Pulmonary artery endothelial cell (primary cell): ENCODE data around the gene LYVE1. TPM values are rescaled to one million over a fixed set of nuclear protein-coding genes. Genes with fewer than 3 reads are reported as not detected.

Experiments
- DNase-seq: peaks from one replicate; pipeline ENCODE4 v3.0.0-alpha.2; 2011; ENCODE audit warnings: low read depth, low spot score
- total RNA-seq: library from RNA; depleted of rRNA; stranded (reverse); fragments of >200 nt; gene quantifications from 2 replicates; pipeline ENCODE4 v1.2.3, GENCODE V29; 2014

Gene LYVE1
- total RNA-seq, 1 donor from 2014 or later, result 2.2 TPM

GRCh38 chr11:10594407-10594806, 25.9 kb upstream of the LYVE1 start:
- no peak for DNase-seq

- peak; percentile 51 for DNase-seq
Measured at GRCh38 chr11:10592331-10592730, 23.9 kb upstream of the LYVE1 start.

GRCh38 chr11:10591741-10592140, 23.3 kb upstream of the LYVE1 start:
- no peak for DNase-seq

DNA sequence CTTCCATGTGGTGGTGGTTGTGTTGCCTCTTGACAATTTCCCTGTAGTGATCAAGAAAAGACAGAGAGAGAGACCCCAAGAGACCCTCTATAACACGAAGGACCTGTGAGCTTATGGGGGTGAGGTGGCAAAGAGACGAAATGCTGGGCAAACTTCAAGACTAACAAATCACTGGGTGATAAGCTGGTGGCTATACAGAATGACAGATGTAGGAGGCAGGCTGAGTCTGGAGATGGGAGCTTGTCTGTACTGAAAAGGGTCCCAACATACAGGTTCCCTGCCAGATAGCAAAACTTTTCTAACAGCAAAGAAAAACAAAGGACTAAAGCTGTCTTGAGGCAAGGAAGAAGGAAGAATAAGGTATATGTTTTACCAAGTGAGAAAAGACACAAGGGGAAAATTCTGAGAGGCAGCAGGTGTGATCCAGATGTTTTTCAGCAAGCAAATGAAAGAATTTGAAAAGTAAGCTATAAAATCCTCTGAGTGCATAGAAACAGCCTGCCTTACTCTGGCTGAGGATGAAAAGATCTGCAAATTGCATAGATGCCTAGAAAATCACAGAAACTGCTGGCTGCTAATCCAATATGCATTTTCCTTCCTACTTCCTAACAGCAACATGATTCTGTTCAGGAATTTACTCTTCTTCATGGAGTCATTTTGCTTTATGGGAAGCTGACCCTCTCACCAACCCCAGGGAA, 21.9 kb upstream of the LYVE1 start:
- DNase-seq, result no peak

DNA sequence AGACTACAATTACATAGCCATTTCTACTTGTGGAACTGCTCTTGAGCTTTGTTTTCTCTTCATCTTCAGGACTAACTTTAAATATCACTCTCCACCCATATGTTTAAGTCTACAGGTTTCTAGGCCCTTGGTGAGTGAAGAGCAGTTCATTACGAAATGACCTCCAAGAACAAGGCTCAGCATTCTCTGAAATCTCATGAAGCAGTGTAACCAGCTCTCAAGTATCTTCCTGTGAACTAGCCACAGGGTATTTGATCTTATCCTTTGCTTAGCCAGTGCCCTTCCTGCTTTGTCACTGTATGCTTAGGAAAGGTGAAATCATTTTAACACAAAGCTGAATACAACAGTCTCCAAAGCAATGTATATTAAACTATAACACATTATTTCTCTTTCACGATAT, 20.4 kb upstream of the LYVE1 start:
- no peak for DNase-seq

- DNase-seq, result no peak
Measured at GRCh38 chr11:10587995-10588394, 19.5 kb upstream of the LYVE1 start.

DNA sequence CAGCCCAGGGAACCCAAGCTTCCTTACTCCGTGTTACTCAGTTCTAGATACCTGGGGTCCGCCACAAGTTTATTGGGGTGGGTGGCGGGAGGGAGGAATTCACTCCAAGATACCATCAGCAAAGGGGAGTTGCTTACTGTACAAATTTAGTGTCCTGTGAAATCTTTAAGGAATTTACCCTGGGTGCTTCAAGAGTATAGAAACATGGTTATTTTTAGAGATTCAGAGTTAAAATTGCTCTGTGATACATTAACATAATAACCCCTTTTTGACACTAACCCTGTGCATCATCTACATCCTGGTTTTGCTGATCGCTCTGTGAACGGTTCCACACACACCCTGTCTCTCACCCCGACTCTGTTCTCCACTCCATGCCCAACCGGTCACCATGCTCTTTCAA, 18.9 kb upstream of the LYVE1 start:
- DNase-seq, result no peak

- DNase-seq, result peak; percentile 51
Measured at GRCh38 chr11:10584071-10584501, 15.6 kb upstream of the LYVE1 start.

- no peak for DNase-seq
Measured at GRCh38 chr11:10581481-10582019, 13.1 kb upstream of the LYVE1 start.

DNA sequence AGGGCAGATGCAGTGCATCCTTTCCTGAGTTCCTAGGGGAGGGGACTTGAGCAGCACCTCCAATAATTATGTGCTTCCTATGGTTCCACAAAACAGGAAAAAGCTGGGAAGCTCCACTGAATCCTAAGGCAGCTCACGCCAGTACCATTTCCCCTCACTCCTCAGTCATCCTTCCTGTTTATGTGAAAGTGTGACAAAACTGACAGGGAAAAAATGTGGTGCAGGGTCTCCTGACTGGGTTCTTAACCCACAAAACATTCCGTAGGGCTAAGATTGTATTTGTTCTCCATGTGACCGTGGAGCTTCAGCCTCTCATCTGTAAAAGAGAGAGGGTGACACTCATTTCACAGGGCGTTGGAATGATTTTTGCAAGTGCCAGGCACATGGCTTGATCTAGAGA, 12.2 kb upstream of the LYVE1 start:
- peak; percentile 67 for DNase-seq

- no peak for DNase-seq
Measured at GRCh38 chr11:10579700-10580099, 11.2 kb upstream of the LYVE1 start.

DNA sequence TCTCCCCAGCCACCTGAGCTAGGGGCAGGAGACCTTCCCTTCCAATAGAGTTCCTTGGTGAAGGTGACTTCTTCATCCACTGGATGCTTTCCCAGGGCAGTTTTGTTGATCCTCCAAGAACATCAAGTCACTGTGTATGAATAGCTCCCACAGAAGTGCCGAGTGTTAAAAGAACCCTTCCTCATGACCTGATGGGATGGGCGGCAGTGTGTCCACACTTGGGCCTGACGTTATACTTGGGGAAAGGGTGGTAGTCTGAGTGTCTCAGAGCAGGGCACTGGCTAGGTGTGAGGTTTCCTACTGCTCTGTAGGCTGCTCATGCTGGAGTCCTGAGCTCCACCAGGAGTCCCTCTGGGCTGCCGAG, 7.6 kb upstream of the LYVE1 start:
- DNase-seq, result no peak

DNA sequence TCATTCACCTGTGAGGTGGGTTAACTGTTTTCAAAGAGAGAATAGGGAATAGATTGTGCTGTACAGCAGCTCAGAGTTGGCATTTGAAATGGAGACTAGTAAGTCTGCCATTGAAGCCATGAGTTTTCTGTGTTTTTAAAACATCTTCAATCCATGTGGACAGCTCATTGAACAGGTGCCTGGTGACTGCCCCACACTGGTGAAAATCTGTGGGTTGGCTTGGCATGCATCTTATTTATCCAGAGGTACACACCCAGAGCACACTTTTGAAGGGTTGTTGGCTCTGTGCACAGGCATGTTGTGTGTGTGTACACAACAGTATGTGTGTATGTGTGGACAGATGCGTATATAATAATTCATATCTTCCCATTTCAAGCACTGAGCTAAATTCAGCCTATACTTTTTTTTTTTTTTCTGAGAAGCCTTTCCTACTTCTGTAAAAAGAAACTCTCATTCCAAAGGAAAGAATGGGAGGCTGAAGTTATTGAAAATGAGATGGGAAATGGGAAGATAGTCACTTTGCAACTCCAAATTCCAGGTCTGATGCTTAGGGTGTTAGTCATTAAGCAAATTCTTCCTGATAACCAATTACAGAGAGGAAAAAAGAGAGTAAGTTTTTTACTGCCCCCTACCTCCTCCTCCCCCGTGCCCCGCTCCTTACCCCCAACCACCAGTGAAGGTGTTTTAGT, 7.0 kb upstream of the LYVE1 start:
- no peak for DNase-seq

- DNase-seq, result no peak
Measured at GRCh38 chr11:10573556-10573955, 5.1 kb upstream of the LYVE1 start.

- DNase-seq, result no peak
Measured at GRCh38 chr11:10573028-10573427, 4.6 kb upstream of the LYVE1 start.

DNA sequence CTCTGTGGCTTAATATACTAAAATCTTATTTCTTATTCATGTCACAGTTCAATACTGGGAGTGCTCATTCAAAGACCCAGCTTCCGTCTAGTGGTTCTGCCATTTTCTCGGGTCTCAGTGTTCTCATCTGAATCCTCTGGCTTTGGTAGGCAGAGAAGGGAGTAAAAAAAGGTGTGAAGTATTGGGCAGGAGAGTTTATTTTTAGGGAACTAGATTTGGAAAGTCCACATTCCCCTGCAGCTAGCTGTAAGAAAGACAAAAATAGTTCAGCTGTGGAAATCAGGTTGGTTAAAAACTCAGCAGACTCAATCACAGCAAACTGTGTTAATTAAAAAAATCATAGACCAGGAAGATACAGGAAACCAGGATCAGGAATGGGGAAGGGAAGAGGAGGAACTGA, 4.1 kb upstream of the LYVE1 start:
- DNase-seq, result no peak

DNA sequence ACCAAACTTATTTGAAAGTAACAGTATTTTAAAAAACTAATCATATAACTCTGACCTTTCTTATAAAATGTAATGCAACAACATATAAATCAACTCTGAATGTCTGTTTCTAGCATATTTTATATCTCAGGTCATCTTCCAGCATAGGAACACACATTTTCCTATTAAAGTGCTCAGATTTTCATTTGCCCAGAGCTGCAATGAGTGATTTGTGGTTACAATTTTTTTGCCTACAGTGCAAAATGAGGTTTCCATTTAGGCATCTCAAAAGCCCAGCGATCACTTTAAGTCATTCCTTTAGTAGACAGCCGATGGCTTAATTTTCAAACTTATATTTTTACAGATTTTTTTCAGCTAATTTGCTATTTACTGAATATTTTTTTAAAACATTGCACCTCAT, 1.0 kb downstream of the LYVE1 start:
- no peak for DNase-seq

GRCh38 chr11:10566257-10566957, 2.1 kb downstream of the LYVE1 start:
- no peak for DNase-seq

- no peak for DNase-seq
Measured at GRCh38 chr11:10565493-10565892, 3.0 kb downstream of the LYVE1 start.

- DNase-seq, result no peak
Measured at GRCh38 chr11:10564696-10565318, 3.7 kb downstream of the LYVE1 start.

DNA sequence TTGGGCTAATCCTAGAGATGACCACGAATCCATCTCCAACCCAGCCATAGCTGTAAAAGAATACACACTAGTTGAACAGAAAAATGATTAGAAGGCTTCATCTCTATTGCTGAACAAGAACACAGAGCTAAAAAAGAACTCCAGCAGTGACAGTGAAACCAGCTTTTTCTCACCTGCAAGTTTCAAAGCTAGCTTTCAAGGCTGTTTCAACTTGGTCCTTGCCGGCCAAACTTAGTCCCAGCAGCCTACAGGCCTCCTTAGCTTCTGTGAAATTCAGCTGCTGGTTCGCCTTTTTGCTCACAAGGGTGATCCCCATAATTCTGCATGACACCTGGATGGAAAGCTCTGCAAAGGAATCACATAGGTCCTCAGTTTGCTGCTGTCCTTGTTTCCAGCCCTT, 4.4 kb downstream of the LYVE1 start:
- DNase-seq, result no peak

- no peak for DNase-seq
Measured at GRCh38 chr11:10561947-10562346, 6.5 kb downstream of the LYVE1 start.
